Activated CD4-positive, alpha-beta T cell treated with anti-CD3 and anti-CD28 coated beads, Interleukin-2, amount 10 ng/mL, durations not matched to agents 24 days and 14 days (primary cell): ENCODE data around the gene ZYX. TPM values are rescaled to one million over a fixed set of nuclear protein-coding genes. Genes with fewer than 3 reads are reported as not detected.

Experiments
- DNase-seq: peaks from one replicate; pipeline ENCODE4 v3.0.0; 2022
- H3K27ac Mint-ChIP-seq: one replicate; pipeline ENCODE4 v1.8.0; 2022; ENCODE audit warnings: mild to moderate bottlenecking, mixed read lengths
- H3K27me3 Mint-ChIP-seq: one replicate; pipeline ENCODE4 v1.8.0; 2022; ENCODE audit warnings: mixed read lengths
- H3K36me3 Mint-ChIP-seq: one replicate; pipeline ENCODE4 v1.8.0; 2022; ENCODE audit warnings: low read depth, mild to moderate bottlenecking, mixed read lengths
- H3K4me1 Mint-ChIP-seq: one replicate; pipeline ENCODE4 v1.8.0; 2021; ENCODE audit warnings: mixed read lengths
- H3K4me3 Mint-ChIP-seq: one replicate; pipeline ENCODE4 v1.8.0; 2022; ENCODE audit warnings: mild to moderate bottlenecking, moderate library complexity, mixed read lengths
- H3K9me3 Mint-ChIP-seq: one replicate; pipeline ENCODE4 v1.8.0; 2021; ENCODE audit warnings: mixed read lengths
- intact Hi-C: fragments of 100-400 bp; cut with micrococcal nuclease; formaldehyde crosslinking; loops from one replicate; pipeline ENCODE4 v1.15.1; 2023
- total RNA-seq: library from RNA; stranded (reverse); gene quantifications from 2 replicates; pipeline ENCODE4 v1.2.3, GENCODE V29; 2022

The ZYX gene
- total RNA-seq, 1 donor from 2014 or later: 85.8 TPM

- H3K27ac Mint-ChIP-seq: no peak overlapping the region
- intact Hi-C loops: no loop called here
Measured at GRCh38 chr7:143437578-143437977, 56.4 kb downstream of the ZYX start.

GRCh38 chr7:143439866-143440265 lies 58.7 kb downstream of the ZYX start:
- Mint-ChIP-seq H3K4me3 (no peak overlapping the region), H3K27me3 (peaks cover 3% of the 10 kb centered on the region), H3K36me3 (no peaks in the 10 kb centered on the region), H3K27ac (no peak overlapping the region), H3K9me3 (no peaks in the 10 kb centered on the region), H3K4me1 (peaks cover 15% of the 10 kb centered on the region)
- no peak for DNase-seq
- intact Hi-C loops: no loop called here

More at GRCh38 chr7:143437578-143437977, 56.4 kb downstream of the ZYX start:
- Mint-ChIP-seq H3K4me1 (peaks cover 15% of the 10 kb centered on the region), H3K9me3 (no peaks in the 10 kb centered on the region), H3K27me3 (peaks cover 10% of the 10 kb centered on the region), H3K4me3 (no peak overlapping the region), H3K36me3 (no peaks in the 10 kb centered on the region)
- DNase-seq: no peak

Other genes starting within 250 kb of the ZYX start
- not detected in 2 replicates for gene PIP, start 249.3 kb upstream of the ZYX start, total RNA-seq
- gene TAS2R39, start 197.9 kb upstream of the ZYX start, total RNA-seq: not detected in 2 replicates
- not detected in 2 replicates for gene TAS2R40, start 159.3 kb upstream of the ZYX start, total RNA-seq
- 138 and 142 TPM in 2 replicates for gene GSTK1, start 117.9 kb upstream of the ZYX start, total RNA-seq
- gene TMEM139, start 96.4 kb upstream of the ZYX start, total RNA-seq: 0.38 and 0.42 TPM in 2 replicates
- 99.1 and 110 TPM in 2 replicates for gene CASP2, start 93.0 kb upstream of the ZYX start, total RNA-seq
- gene CLCN1, start 65.2 kb upstream of the ZYX start, total RNA-seq: not detected in 2 replicates
- 0.37 and 0.45 TPM in 2 replicates for gene FAM131B, start 18.6 kb upstream of the ZYX start, total RNA-seq
- 0.09 and 0.26 TPM in 2 replicates for gene EPHA1, start 27.5 kb downstream of the ZYX start, total RNA-seq
- not detected in 2 replicates for gene TAS2R60, start 62.1 kb downstream of the ZYX start, total RNA-seq
- gene TAS2R41, start 96.5 kb downstream of the ZYX start, total RNA-seq: not detected in 2 replicates
- gene CTAGE15, start 190.5 kb downstream of the ZYX start, total RNA-seq: 1.3 and 2.7 TPM in 2 replicates
- gene TCAF2, start 239.6 kb downstream of the ZYX start, total RNA-seq: 32.8 and 34.7 TPM in 2 replicates